Stimulated activated CD8-positive, alpha-beta memory T cell treated with anti-CD3 and anti-CD28 coated beads, Interleukin-2, amount 100 ng/mL, for 48 hours (primary cell): ENCODE data around the gene RSPH1.

Experiments
- DNase-seq, 2 donors: peaks; one replicate each; pipeline ENCODE4 v3.0.0-alpha.2; 2020; ENCODE audit warnings: low read depth in 2 of 2

The RSPH1 gene

DNA sequence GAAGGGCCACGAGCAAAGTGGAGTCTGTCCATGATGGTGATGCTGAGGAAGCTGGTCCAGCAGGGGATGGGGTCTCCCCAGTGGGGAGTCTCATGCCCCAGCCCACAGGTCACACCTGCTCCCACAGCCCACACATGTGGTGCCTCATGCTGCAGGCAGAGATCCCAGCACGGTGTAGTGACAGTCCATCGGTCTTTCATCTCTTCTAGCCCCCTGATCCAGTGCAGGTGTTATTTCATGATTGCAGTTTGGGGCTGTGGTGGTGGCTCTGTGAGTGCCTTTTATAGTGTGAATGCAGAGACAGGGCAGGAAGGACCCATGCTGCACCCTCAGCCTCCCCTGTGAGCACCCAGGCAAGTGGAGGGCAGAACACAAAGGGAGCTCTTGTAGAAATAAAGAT is 47.3 kb downstream of the RSPH1 start:
- no peak for DNase-seq

DNA sequence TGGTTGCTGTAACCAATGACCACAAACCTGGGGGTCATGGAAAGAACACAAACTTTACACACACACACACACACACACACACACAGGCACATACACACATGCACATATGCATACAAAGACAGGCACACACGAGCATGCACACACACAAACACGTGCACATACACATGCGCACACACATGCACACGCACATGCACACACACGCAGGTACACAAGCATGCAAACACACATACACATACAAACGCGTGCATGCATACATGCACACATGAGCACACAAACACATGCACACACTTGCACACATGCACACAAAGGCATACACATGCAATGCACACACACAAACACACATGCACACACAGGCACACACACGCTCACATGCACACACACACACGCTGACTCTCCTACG is 48.3 kb downstream of the RSPH1 start:
- DNase-seq = no peak

DNA sequence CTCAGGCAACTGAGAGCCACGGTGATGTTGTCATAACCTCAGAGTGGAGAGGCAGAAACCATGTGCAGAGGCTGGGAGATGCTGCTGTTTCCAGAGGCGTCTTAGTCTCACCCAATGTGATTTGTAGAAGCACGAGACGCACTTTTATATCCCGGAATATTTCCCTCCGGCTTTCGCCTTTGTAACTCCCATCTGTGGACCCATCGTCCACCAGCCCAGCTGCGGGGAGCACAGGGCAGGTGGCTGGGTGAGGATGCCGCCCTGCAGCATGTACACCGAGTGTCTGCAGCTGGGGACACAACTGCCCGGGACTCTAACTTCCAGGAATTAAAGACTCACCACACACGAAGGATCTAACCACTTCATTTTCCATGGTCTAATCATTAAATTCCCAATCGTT is 48.8 kb downstream of the RSPH1 start:
- DNase-seq = no peak

DNA sequence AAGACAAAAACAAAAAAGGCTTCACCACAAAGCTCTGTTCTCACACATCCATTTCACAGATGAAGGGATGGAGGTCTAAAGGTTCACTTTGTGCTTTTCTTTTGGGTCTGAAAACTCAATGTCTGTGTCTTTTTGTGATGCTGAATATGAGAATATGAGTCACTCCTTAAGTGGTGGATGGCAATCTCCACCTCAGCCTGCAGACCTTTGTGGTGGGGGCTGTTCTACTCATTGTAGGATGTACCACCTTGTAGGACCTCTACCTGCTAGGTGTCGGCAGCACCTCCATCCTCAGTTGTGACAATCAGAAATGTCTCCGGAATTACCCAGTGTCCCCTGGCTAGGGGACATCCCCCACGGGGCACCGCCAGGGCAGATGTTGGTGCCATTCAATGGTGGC is 49.5 kb downstream of the RSPH1 start:
- DNase-seq = no peak

DNA sequence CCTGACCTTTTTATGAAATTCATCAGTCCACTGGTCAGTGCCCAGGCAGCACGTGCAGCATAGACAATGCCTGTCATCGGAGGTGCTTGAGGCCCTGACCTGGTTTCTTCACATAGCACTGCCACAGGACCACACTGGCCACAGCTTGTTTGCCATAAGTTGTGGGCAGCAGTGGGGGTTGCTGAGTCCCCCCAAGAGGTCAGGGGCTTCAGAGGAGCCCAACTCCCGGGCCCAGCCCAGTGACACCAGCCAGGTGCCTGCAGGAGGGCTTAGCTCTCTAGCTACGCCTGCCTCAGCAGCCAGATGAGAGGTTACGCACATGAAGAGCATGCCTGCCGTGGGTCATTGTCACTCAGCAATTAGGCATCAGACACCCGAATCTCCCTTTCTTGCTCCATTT is 50.7 kb downstream of the RSPH1 start:
- DNase-seq = no peak

DNA sequence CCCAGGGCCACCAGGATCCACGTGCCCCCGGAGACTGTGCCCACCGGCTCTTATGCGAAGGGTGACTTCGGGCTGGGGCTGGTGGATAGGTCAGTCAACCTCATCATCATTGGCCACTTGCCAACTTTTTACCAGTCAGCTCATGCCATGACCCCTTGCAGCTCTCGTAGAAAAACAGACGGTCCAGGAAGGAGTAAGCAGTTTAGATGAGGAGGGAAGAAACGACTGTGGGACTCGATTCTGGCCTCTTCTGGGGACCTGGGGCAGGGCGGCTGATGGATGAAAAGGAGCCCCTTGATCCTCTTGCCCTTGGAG is 51.3 kb downstream of the RSPH1 start:
- DNase-seq = no peak

GRCh38 chr21:42443876-42444744 is 51.9 kb downstream of the RSPH1 start:
- no peak for DNase-seq

DNA sequence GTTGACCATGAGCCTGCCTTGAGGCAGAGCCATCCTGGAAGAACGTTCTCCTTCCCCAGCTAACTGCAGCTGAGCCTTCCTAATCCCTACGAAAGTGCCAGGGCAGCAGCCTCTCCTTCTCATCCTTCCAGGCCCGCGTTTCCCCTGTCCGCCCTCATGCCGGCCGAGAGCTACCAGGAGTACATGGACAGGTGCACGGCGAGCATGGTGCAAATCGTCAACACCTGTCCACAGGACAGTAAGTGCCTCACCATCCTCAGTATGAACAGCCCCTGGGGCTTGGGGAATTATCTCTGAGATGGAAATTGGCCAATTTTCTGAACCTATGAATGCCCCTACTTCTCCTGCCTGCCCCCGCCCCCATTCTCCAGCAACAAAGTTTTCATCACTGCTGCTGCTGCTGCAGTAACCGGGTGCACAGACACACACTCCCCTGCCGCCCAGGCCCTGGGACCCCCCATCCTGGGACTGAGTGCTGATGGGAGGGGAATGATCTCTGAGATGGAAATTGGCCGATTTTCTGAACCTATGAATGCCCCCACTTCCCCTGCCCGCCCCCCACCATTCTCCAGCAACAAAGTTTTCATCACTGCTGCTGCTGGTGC is 52.7 kb downstream of the RSPH1 start:
- DNase-seq = no peak

DNA sequence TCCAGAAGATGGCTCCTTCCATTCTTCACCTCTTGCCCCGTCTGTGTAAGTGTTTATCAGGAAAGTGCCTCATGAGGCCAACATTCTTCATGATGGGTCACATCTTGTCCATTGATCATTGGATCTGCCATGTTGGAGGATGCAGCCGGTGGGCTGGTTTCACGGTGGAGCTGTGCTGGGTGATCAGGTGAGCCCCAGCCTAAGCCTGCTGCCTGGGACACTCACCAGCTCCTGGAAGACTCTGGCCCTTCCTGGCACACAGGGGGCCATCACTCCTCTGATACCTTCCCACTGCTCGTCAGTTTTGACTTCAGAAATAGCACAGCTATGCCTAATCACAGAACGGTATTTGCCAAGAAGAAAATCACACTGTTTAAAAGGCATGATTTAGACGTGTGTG is 54.1 kb downstream of the RSPH1 start:
- no peak for DNase-seq

GRCh38 chr21:42440187-42440792 is 55.7 kb downstream of the RSPH1 start:
- no peak for DNase-seq

GRCh38 chr21:42439284-42440186 is 56.5 kb downstream of the RSPH1 start:
- no peak for DNase-seq

- DNase-seq = no peak
Measured at GRCh38 chr21:42438316-42439205, 57.5 kb downstream of the RSPH1 start.

DNA sequence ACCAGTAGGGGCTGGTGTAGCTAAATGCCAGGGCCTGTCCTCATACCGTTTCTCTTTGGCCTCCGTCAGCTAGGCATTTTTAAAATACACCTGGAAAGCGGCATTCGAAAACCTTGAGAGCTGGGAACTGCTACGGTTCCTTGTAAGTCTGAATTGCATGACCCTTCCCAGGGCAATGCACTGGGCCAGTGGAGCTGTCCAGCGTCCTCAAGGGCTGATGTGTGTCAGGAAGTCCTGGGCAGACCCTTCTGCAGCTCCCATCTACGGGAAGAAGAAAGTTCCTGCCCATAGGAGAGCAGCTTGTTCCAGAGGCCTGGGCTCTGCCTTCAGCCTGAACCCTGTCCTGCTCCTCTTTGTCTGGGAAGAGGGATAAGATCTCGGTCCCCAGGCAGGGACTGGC is 58.2 kb downstream of the RSPH1 start:
- DNase-seq = no peak

GRCh38 chr21:42436914-42437313 is 59.1 kb downstream of the RSPH1 start:
- no peak for DNase-seq

DNA sequence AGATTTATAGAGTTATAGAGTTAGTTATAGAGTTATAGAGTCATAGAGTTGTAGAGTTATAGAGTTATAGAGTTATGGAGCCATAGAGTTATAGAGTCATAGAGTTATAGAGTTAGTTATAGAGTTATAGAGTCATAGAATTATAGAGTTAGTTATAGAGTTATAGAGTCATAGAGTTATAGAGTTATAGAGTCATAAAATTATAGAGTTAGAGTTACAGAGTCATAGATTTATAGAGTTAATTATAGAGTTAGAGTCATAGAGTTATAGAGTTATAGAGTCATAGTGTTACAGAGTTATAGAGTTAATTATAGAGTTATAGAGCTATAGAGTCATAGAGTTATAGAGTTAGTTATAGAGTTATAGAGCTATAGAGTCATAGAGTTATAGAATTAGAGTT is 60.2 kb downstream of the RSPH1 start:
- no peak for DNase-seq

DNA sequence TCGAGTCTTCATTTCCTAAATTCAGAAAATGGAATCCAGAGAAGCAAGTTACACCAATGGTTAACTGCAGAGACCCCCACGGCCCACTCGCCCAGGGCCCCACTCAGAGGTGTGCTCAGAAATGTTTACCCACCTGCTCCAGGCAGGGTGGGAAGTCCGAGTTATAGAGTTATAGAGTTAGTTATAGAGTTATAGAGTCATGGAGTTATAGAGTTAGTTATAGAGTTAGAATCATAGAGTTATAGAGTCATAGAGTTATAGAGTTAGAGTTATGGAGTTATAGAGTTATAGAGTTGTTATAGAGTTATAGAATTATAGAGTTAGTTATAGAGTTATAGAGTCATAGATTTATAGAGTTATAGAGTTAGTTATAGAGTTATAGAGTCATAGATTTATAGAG is 60.6 kb downstream of the RSPH1 start:
- no peak for DNase-seq

DNA sequence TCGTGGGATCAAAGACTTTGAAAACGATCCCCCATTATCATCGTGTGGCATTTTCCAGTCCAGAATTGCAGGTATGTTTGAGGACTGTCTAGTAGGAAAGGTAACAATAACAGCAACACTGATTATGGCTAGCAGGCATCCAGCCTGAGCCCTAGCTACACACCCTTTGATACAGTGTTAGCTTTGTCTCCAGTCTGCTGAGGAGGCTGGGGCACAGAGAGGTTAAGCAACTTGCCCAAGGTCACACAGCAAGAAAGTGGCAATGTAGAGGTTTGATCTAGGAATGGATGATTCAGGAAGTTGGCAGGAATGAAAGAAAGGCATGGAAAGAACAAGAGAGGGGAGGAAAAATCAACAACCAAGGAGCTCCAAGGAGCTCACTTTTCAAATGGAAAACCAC is 61.1 kb downstream of the RSPH1 start:
- DNase-seq = no peak

GRCh38 chr21:42433946-42434551 is 62.0 kb downstream of the RSPH1 start:
- DNase-seq = no peak

GRCh38 chr21:42432695-42433094 is 63.3 kb downstream of the RSPH1 start:
- DNase-seq = no peak

GRCh38 chr21:42431196-42431595 is 64.8 kb downstream of the RSPH1 start:
- DNase-seq = no peak

- no peak for DNase-seq
Measured at GRCh38 chr21:42430521-42430920, 65.5 kb downstream of the RSPH1 start.
